Fibroblast of lung (primary cell): ENCODE measurements around the gene FOXR1.
"Not testable (repeated sequence)": the region's sequence is repeated elsewhere in the genome, so short reads cannot be mapped to it uniquely, and the experiment has no call there.

Experiments used
- EZH2 ChIP-seq: IDR thresholded peaks from 2 replicates; pipeline ENCODE4 v1.5.1; 2012; ENCODE audit warnings: low read length, control low read depth, mild to moderate bottlenecking; ENCODE audit errors: missing control alignments
- TF ChIP-seq, protein P1 (sequence below), 2 donors: IDR thresholded peaks in 1 of 2; conservative IDR thresholded peaks in 1 of 2; 1 replicate in 1 of 2; 2 replicates in 1 of 2; pipeline ENCODE4 v1.5.1; 2011 to 2012; ENCODE audit warnings: low read length in 2 of 2, control low read depth in 1 of 2, inconsistent platforms in 1 of 2, low read depth in 1 of 2, mild to moderate bottlenecking in 1 of 2

GRCh38 chr11:118953976-118954375 lies 17.6 kb upstream of the FOXR1 start:
- TF ChIP-seq, protein P1, sequence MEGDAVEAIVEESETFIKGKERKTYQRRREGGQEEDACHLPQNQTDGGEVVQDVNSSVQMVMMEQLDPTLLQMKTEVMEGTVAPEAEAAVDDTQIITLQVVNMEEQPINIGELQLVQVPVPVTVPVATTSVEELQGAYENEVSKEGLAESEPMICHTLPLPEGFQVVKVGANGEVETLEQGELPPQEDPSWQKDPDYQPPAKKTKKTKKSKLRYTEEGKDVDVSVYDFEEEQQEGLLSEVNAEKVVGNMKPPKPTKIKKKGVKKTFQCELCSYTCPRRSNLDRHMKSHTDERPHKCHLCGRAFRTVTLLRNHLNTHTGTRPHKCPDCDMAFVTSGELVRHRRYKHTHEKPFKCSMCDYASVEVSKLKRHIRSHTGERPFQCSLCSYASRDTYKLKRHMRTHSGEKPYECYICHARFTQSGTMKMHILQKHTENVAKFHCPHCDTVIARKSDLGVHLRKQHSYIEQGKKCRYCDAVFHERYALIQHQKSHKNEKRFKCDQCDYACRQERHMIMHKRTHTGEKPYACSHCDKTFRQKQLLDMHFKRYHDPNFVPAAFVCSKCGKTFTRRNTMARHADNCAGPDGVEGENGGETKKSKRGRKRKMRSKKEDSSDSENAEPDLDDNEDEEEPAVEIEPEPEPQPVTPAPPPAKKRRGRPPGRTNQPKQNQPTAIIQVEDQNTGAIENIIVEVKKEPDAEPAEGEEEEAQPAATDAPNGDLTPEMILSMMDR (conservative IDR thresholded peaks at IDR 0.05 in 1 of 2, IDR thresholded peaks at IDR 0.05 in 1 of 2; ENCODE audit: low read depth in 1 of 2, low read length in 2 of 2): not testable (repeated sequence)
- TF ChIP-seq EZH2: not testable (repeated sequence)
